GM23338 (cell line): Measurements from ENCODE around the gene CGB3.

Experiments used
- CTCF ChIP-seq, 2 experiments: fragments of 200-600 bp in 1 of 2; sonication (generic) in 1 of 2; conservative IDR thresholded peaks; 2 replicates each; pipeline versions ENCODE4 v1.5.1 to v1.6.1; 2016 to 2017; ENCODE audit warnings: antibody characterized with exemption in 2 of 2, low read depth in 2 of 2, mild to moderate bottlenecking in 2 of 2, moderate library complexity in 1 of 2
- EZH2 ChIP-seq: fragments of 200-600 bp; sonication (generic); IDR thresholded peaks from one replicate; pipeline ENCODE4 v1.8.0; 2017; ENCODE audit warnings: antibody characterized with exemption, mild to moderate bottlenecking, low read depth; ENCODE audit not compliant: unreplicated experiment
- EZH2phosphoT487 ChIP-seq: fragments of 200-600 bp; sonication (generic); IDR thresholded peaks from one replicate; pipeline ENCODE4 v1.8.1; 2018; ENCODE audit warnings: antibody characterized with exemption; ENCODE audit not compliant: unreplicated experiment
- POLR2AphosphoS5 ChIP-seq: IDR thresholded peaks from 2 replicates; pipeline ENCODE4 v1.6.1; 2016; ENCODE audit warnings: antibody characterized with exemption, low read depth
- REST ChIP-seq: IDR thresholded peaks from one replicate; pipeline ENCODE4 v1.6.1; 2018; ENCODE audit warnings: antibody characterized with exemption; ENCODE audit not compliant: unreplicated experiment
- ZNF331 ChIP-seq: fragments of 250-450 bp; sonication (Bioruptor Pico); IDR thresholded peaks from 2 replicates; pipeline ENCODE4 v1.5.0; 2020; ENCODE audit warnings: low read depth, mild to moderate bottlenecking, moderate library complexity

GRCh38 chr19:49067554-49067953, 43.4 kb upstream of the CGB3 start:
- TF ChIP-seq CTCF (conservative IDR thresholded peaks at IDR 0.05; ENCODE audit: low read depth in 2 of 2) (no peak), REST (no peak), POLR2AphosphoS5 (no peak), EZH2phosphoT487 (no peak), ZNF331 (CRISPR knock-in tag) (no peak), EZH2 (no peak)
